A673 (cell line): ENCODE data around the gene PDE4B. TPM values are rescaled to one million over a fixed set of nuclear protein-coding genes. Genes with fewer than 3 reads are reported as not detected.

Experiments
- BruUV-seq: library from RNA; stranded (reverse); fragments of 400-500 nt; replicated peaks from 2 replicates; lab custom pipeline; 2021; lab: Mats Ljungman, UMichigan
- CTCF ChIA-PET: fragments of 300-600 bp; sonication (Branson Sonifier 250); formaldehyde crosslinking; loops from one replicate; lab custom pipeline; 2022; ENCODE audit warnings: antibody characterized with exemption; lab: Charles Lee
- POLR2A ChIA-PET: fragments of 300-600 bp; sonication (Branson Sonifier 250); formaldehyde crosslinking; loops from one replicate; lab custom pipeline; 2022; ENCODE audit warnings: antibody characterized with exemption; ENCODE audit not compliant: low non-redundant PET; lab: Charles Lee
- DNase-seq: peaks from one replicate; pipeline ENCODE4 v3.0.0-alpha.2; 2015; ENCODE audit warnings: low spot score
- H3K27ac ChIP-seq: fragments of 200-600 bp; sonication (generic); 2 replicates; pipeline ENCODE4 v1.5.1; 2016; ENCODE audit warnings: mixed run types, low read depth, mild to moderate bottlenecking, mixed read lengths, antibody characterized with exemption, low read length; ENCODE audit not compliant: poor library complexity, severe bottlenecking
- H3K27me3 ChIP-seq: fragments of 200-600 bp; sonication (generic); replicated peaks from 2 replicates; pipeline ENCODE4 v1.6.1; 2017; ENCODE audit warnings: mixed run types, low read depth, mild to moderate bottlenecking, mixed read lengths, antibody characterized with exemption, low read length; ENCODE audit not compliant: insufficient read depth, poor library complexity
- H3K36me3 ChIP-seq: fragments of 200-600 bp; sonication (generic); 2 replicates; pipeline ENCODE4 v1.6.1; 2016; ENCODE audit warnings: mixed run types, mild to moderate bottlenecking, mixed read lengths, antibody characterized with exemption, low read length; ENCODE audit not compliant: insufficient read depth, poor library complexity, severe bottlenecking
- H3K4me1 ChIP-seq: fragments of 200-600 bp; sonication (generic); 2 replicates; pipeline ENCODE4 v1.6.1; 2017; ENCODE audit warnings: mixed run types, mild to moderate bottlenecking, mixed read lengths, antibody characterized with exemption, low read length; ENCODE audit not compliant: insufficient read depth, poor library complexity, severe bottlenecking
- H3K4me3 ChIP-seq: fragments of 200-600 bp; sonication (generic); 2 replicates; pipeline ENCODE4 v1.5.1; 2016; ENCODE audit warnings: low read depth, mixed run types, mild to moderate bottlenecking, mixed read lengths, low read length; ENCODE audit not compliant: poor library complexity, severe bottlenecking
- H3K9me3 ChIP-seq: fragments of 200-600 bp; sonication (generic); 2 replicates; pipeline ENCODE4 v1.6.1; 2016; ENCODE audit warnings: mixed run types, low read depth, mild to moderate bottlenecking, mixed read lengths, antibody characterized with exemption, low read length; ENCODE audit not compliant: poor library complexity, severe bottlenecking
- CTCF ChIP-seq: fragments of 300-800, 200-600 bp; sonication (generic); conservative IDR thresholded peaks from 2 replicates; pipeline ENCODE4 v1.5.1; 2017; ENCODE audit warnings: low read depth, mild to moderate bottlenecking, antibody characterized with exemption, low read length, moderate library complexity, mixed read lengths
- EZH2 ChIP-seq: fragments of 200-600 bp; sonication (generic); IDR thresholded peaks from 2 replicates; pipeline ENCODE4 v1.6.1; 2017; ENCODE audit warnings: borderline replicate concordance, low read depth, mild to moderate bottlenecking, mixed read lengths, antibody characterized with exemption, low read length; ENCODE audit not compliant: poor library complexity, severe bottlenecking
- intact Hi-C: fragments of 100-400 bp; cut with micrococcal nuclease; formaldehyde crosslinking; loops from one replicate; pipeline ENCODE4 v1.10.0; 2022; ENCODE audit not compliant: unreplicated experiment
- total RNA-seq: library from RNA; stranded (reverse); gene quantifications from 2 replicates; pipeline ENCODE4 v1.2.3, GENCODE V29; 2021

The PDE4B gene
- total RNA-seq, 1 experiment from 2014 or later: 20.0 TPM

GRCh38 chr1:66197120-66197519 is 404.4 kb downstream of the PDE4B start:
- Histone ChIP-seq H3K27me3 (no peaks in the 10 kb centered on the region), H3K27ac (peak overlapping the region; percentile 4), H3K36me3 (no peaks in the 10 kb centered on the region), H3K4me1 (peaks cover 11% of the 10 kb centered on the region), H3K4me3 (no peak overlapping the region), H3K9me3 (no peaks in the 10 kb centered on the region)
- no peak for DNase-seq
- TF ChIP-seq EZH2: no peak
- TF ChIP-seq CTCF: no peak
- no TSS peak for BruUV-seq
- intact Hi-C loops: no loop called here
- CTCF ChIA-PET: no interaction called here
- POLR2A ChIA-PET: no interaction called here

DNA sequence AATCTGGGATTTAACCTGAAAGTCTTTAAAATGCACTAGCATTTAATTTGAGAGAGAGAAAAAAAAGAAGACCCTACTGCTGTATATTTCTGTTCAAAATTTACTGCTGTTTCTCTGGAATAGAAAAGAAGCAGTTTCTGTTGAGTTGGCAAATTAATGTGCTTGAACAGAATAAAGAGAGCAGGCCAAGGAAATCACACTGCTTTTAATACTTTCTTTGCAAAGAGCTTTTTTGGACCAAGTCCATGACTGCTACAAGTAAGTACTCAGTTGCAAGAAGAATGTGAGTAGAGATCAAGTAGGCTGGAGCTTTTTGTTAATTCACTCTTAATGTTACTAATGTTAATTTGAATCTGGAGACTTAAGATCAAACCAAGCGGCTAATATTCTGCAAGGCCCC is 405.1 kb downstream of the PDE4B start:
- intact Hi-C loops: no loop called here
- TF ChIP-seq EZH2 (no peak), CTCF (no peak)
- DNase-seq: peak; percentile 71
- peak overlapping the region; percentile 4 for H3K27ac ChIP-seq
- no peaks in the 10 kb centered on the region for H3K9me3 ChIP-seq
- H3K4me3 ChIP-seq: no peak overlapping the region
- ChIA-PET CTCF (no interaction called here), POLR2A (no interaction called here)
- H3K36me3 ChIP-seq: no peaks in the 10 kb centered on the region
- H3K4me1 ChIP-seq: peaks cover 11% of the 10 kb centered on the region
- H3K27me3 ChIP-seq: no peaks in the 10 kb centered on the region
- BruUV-seq: no TSS peak

DNA sequence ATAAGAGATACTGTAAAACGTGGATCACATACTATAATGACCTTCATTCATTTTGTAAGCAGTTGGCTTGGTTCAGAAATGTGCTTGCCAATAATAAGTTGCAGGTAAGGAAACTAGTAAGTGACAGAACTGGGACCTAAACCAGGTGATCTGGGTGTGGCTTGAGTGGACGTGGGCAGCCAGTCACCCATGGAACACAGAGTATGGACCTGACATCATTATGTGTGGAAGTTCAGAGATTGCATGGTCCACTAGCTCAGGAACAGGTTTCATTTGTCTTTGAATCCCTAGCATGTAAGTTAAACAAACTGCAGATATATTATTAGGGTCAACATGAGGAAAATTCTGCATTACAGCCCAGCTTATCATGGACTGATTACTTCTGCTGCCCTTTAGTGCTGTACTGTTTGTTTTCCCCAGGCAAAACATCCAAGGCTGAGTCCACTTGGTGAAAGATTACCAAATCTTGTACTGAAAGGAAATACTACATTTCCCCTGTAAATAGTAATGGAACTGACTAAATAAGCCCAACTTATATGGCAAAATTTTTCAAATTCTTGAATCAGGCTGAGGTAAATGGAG is 414.0 kb downstream of the PDE4B start:
- TF ChIP-seq CTCF (no peak), EZH2 (no peak)
- ChIA-PET POLR2A (no interaction called here), CTCF (no interaction called here)
- Histone ChIP-seq H3K27me3 (no peaks in the 10 kb centered on the region), H3K4me3 (no peak overlapping the region), H3K4me1 (no peaks in the 10 kb centered on the region), H3K9me3 (no peaks in the 10 kb centered on the region), H3K27ac (no peak overlapping the region), H3K36me3 (no peaks in the 10 kb centered on the region)
- no peak for DNase-seq
- no TSS peak for BruUV-seq
- intact Hi-C loops: no loop called here
